ENCODE data around the gene RTN4RL2. TPM values are rescaled to one million over a fixed set of nuclear protein-coding genes. Genes with fewer than 3 reads are reported as not detected.

Gene RTN4RL2
- total RNA-seq, 1 experiment from 2014 or later: 15.5 TPM

GRCh38 chr11:57417056-57417455 is 43.3 kb upstream of the RTN4RL2 start:
- ChIA-PET CTCF (no interaction called here), POLR2A (no interaction called here)
- H3K4me3 Mint-ChIP-seq: no peak overlapping the region
- no peak for DNase-seq (ENCODE audit: low spot score)
- H3K27ac Mint-ChIP-seq: no peak overlapping the region
- H3K9me3 Mint-ChIP-seq: no peaks in the 10 kb centered on the region
- H3K4me1 Mint-ChIP-seq: 0 out of 2 replicates have a peak, but pooled peaks cover 4% of the 10 kb centered on the region
- peaks cover 50% of the 10 kb centered on the region for H3K36me3 Mint-ChIP-seq
- ATAC-seq: no peak
- TF ChIP-seq HMGA2 (CRISPR knock-in tag; IDR thresholded peaks at IDR 0.05) (no peak), JUN (CRISPR knock-in tag; IDR thresholded peaks at IDR 0.05) (no peak), CDX4 (CRISPR knock-in tag; IDR thresholded peaks at IDR 0.05; ENCODE audit: borderline replicate concordance) (no peak), HMGXB4 (CRISPR knock-in tag; IDR thresholded peaks at IDR 0.05) (no peak), ZSCAN18 (CRISPR knock-in tag; IDR thresholded peaks at IDR 0.05) (no peak), FOXK1 (CRISPR knock-in tag; IDR thresholded peaks at IDR 0.05) (no peak)
- H3K27me3 Mint-ChIP-seq (ENCODE audit: low read depth): no peaks in the 10 kb centered on the region

- Mint-ChIP-seq H3K9me3 (no peaks in the 10 kb centered on the region), H3K4me3 (no peak overlapping the region), H3K27ac (no peak overlapping the region), H3K27me3 (ENCODE audit: low read depth) (no peaks in the 10 kb centered on the region), H3K4me1 (0 out of 2 replicates have a peak, but pooled peaks cover 4% of the 10 kb centered on the region), H3K36me3 (peaks cover 52% of the 10 kb centered on the region)
- POLR2A ChIA-PET: no interaction called here
- ATAC-seq (no peak), DNase-seq (ENCODE audit: low spot score) (no peak)
- CTCF ChIA-PET: no interaction called here
- TF ChIP-seq ZNF396 (CRISPR knock-in tag; IDR thresholded peaks at IDR 0.05; ENCODE audit: borderline replicate concordance) (no peak), SMAD4 (CRISPR knock-in tag; IDR thresholded peaks at IDR 0.05) (no peak), TEAD1 (CRISPR knock-in tag; IDR thresholded peaks at IDR 0.05) (no peak), CDX4 (CRISPR knock-in tag; IDR thresholded peaks at IDR 0.05; ENCODE audit: borderline replicate concordance) (no peak), ETV6 (CRISPR knock-in tag; IDR thresholded peaks at IDR 0.05) (no peak), HMGXB4 (CRISPR knock-in tag; IDR thresholded peaks at IDR 0.05) (no peak), ZSCAN18 (CRISPR knock-in tag; IDR thresholded peaks at IDR 0.05) (no peak), ZNF532 (CRISPR knock-in tag; IDR thresholded peaks at IDR 0.05; ENCODE audit: borderline replicate concordance) (no peak), JUN (CRISPR knock-in tag; IDR thresholded peaks at IDR 0.05) (no peak), FOXK1 (CRISPR knock-in tag; IDR thresholded peaks at IDR 0.05) (no peak), TEAD4 (CRISPR knock-in tag; IDR thresholded peaks at IDR 0.05) (no peak), STAT6 (CRISPR knock-in tag; conservative IDR thresholded peaks at IDR 0.05; ENCODE audit: low read depth) (no peak)
Observed at GRCh38 chr11:57418131-57418530, 42.2 kb upstream of the RTN4RL2 start.

Measured in WTC11 (cell line).